HepG2 (cell line): ENCODE measurements around the gene SLC2A8. TPM values are rescaled to one million over a fixed set of nuclear protein-coding genes. Genes with fewer than 3 reads are reported as not detected.

Experiments used
- ATAC-seq: fragments of 200-7000 bp; cut with Tn5 transposase; 3 replicates; pipeline ENCODE4 v1.9.1; 2020; ENCODE audit warnings: mild to moderate bottlenecking, moderate library complexity
- BruUV-seq: library from RNA; stranded (reverse); fragments of 400-500 nt; replicated peaks from 2 replicates; lab custom pipeline; 2021; lab: Mats Ljungman, UMichigan
- CTCF ChIA-PET: fragments of 300-600 bp; formaldehyde crosslinking; extraction: SDS; loops from one replicate; lab custom pipeline; 2021; ENCODE audit warnings: low total read pairs, inconsistent platforms, low intra/inter-chr PET ratio; lab: Yijun Ruan, JAX
- POLR2A ChIA-PET: fragments of 350-600 bp; sonication (Branson Sonifier 250); formaldehyde crosslinking; loops from one replicate; lab custom pipeline; 2020; ENCODE audit warnings: antibody characterized with exemption, inconsistent platforms; lab: Yijun Ruan, JAX
- DNase-seq: peaks from one replicate; pipeline ENCODE4 v3.0.0-alpha.2; 2015; ENCODE audit warnings: low spot score
- FAIRE-seq: peaks from 3 replicates; lab custom pipeline; 2011; peaks lifted over from hg19 to GRCh38; lab: Jason Lieb, UNC
- H2AFZ ChIP-seq: one replicate; pipeline ENCODE4 v1.6.1; 2011; ENCODE audit warnings: low read length, inconsistent platforms
- H3K27ac ChIP-seq: fragments of 300-600 bp; 3 replicates; pipeline ENCODE4 v1.8.0; 2011; ENCODE audit warnings: mixed run types, mild to moderate bottlenecking, mixed read lengths, low read length, inconsistent platforms; ENCODE audit not compliant: insufficient read depth; ENCODE audit errors: extremely low read length
- H3K27me3 ChIP-seq, 2 experiments: fragments of 200-600 bp in 1 of 2; 2 replicates in 1 of 2; 3 replicates in 1 of 2; pipeline versions ENCODE4 v1.6.0 to v1.8.0; 2011; ENCODE audit warnings: low read length in 2 of 2, mild to moderate bottlenecking in 2 of 2, moderate library complexity in 2 of 2, inconsistent platforms in 1 of 2; ENCODE audit not compliant: insufficient read depth in 2 of 2, control insufficient read depth in 1 of 2
- H3K36me3 ChIP-seq, 2 experiments: fragments of 200-600 bp in 1 of 2; replicated peaks in 1 of 2; 2 replicates in 1 of 2; 3 replicates in 1 of 2; pipeline versions ENCODE4 v1.5.1 to v1.8.0; 2011; ENCODE audit warnings: low read length in 2 of 2, inconsistent platforms in 1 of 2; ENCODE audit not compliant: insufficient read depth in 2 of 2, control insufficient read depth in 1 of 2
- H3K4me1 ChIP-seq: 2 replicates; pipeline ENCODE4 v1.5.1; 2012; ENCODE audit warnings: low read length, inconsistent platforms; ENCODE audit not compliant: insufficient read depth
- H3K4me2 ChIP-seq: 2 replicates; pipeline ENCODE4 v1.6.0; 2011; ENCODE audit warnings: low read depth, low read length, inconsistent platforms
- H3K4me3 ChIP-seq, 3 experiments: fragments of 200-600 bp in 1 of 3; sonication (generic), shearing (Covaris generic) in 1 of 3; replicated peaks in 1 of 3; 2 replicates each; pipeline ENCODE4 v1.5.1; 2011 to 2016; ENCODE audit warnings: low read length in 3 of 3, inconsistent platforms in 2 of 3, low read depth in 2 of 3, mild to moderate bottlenecking in 2 of 3, control low read depth in 1 of 3, mixed read lengths in 1 of 3; ENCODE audit not compliant: insufficient read depth in 1 of 3
- H3K79me2 ChIP-seq: one replicate; pipeline ENCODE4 v1.6.1; 2011; ENCODE audit warnings: low read length, inconsistent platforms; ENCODE audit not compliant: insufficient read depth
- H3K9ac ChIP-seq: 2 replicates; pipeline ENCODE4 v1.6.0; 2011; ENCODE audit warnings: mild to moderate bottlenecking, low read depth, low read length, inconsistent platforms; ENCODE audit not compliant: insufficient read depth
- H3K9me3 ChIP-seq: 2 replicates; pipeline ENCODE4 v1.5.1; 2012; ENCODE audit warnings: mild to moderate bottlenecking, low read length
- H4K20me1 ChIP-seq: 2 replicates; pipeline ENCODE4 v1.6.0; 2011; ENCODE audit warnings: inconsistent platforms, mild to moderate bottlenecking, low read length, moderate library complexity; ENCODE audit not compliant: insufficient read depth
- FOXA3 ChIP-seq: IDR thresholded peaks from 2 replicates; pipeline ENCODE4 v1.6.1; 2016; ENCODE audit warnings: missing genetic modification reagents, missing compliant biosample characterization
- GATAD1 ChIP-seq: IDR thresholded peaks from 2 replicates; pipeline ENCODE4 v1.6.1; 2016; ENCODE audit warnings: missing genetic modification reagents, missing compliant biosample characterization
- HNRNPH1 ChIP-seq: fragments of 200-400 bp; formaldehyde crosslinking; optimal IDR thresholded peaks from 2 replicates; pipeline ENCODE3; 2017; ENCODE audit warnings: mild to moderate bottlenecking, low read depth, low read length
- MAFF ChIP-seq: IDR thresholded peaks from 2 replicates; pipeline ENCODE4 v1.6.1; 2011; ENCODE audit warnings: low read depth, low read length, improper control_type of control experiment
- MAFK ChIP-seq, 2 experiments: IDR thresholded peaks in 1 of 2; conservative IDR thresholded peaks in 1 of 2; 2 replicates each; pipeline ENCODE4 v1.6.1; 2011; ENCODE audit warnings: improper control_type of control experiment in 2 of 2, low read length in 2 of 2
- NFYC ChIP-seq: IDR thresholded peaks from 2 replicates; pipeline ENCODE4 v1.6.1; 2016; ENCODE audit warnings: missing genetic modification reagents, missing compliant biosample characterization
- POGK ChIP-seq: sonication (generic); formaldehyde crosslinking; conservative IDR thresholded peaks from 2 replicates; pipeline ENCODE4 v1.8.0; 2022; ENCODE audit warnings: mild to moderate bottlenecking, moderate library complexity, missing genetic modification reagents
- ZBTB7B ChIP-seq: sonication (generic); formaldehyde crosslinking; IDR thresholded peaks from 2 replicates; pipeline ENCODE4 v1.4.0; 2020; ENCODE audit warnings: missing genetic modification reagents
- ZNF235 ChIP-seq: sonication (generic); formaldehyde crosslinking; IDR thresholded peaks from 2 replicates; pipeline ENCODE4 v1.8.1; 2023; ENCODE audit warnings: mild to moderate bottlenecking, missing genetic modification reagents, borderline replicate concordance
- ZNF572 ChIP-seq: sonication (generic); formaldehyde crosslinking; IDR thresholded peaks from 2 replicates; pipeline ENCODE4 v1.5.1; 2020; ENCODE audit warnings: mild to moderate bottlenecking, missing genetic modification reagents
- ZNF83 ChIP-seq: sonication (generic); formaldehyde crosslinking; IDR thresholded peaks from 2 replicates; pipeline ENCODE4 v1.4.0; 2020; ENCODE audit warnings: missing genetic modification reagents, mild to moderate bottlenecking, borderline replicate concordance
- ZNF891 ChIP-seq: sonication (generic); formaldehyde crosslinking; IDR thresholded peaks from 2 replicates; pipeline ENCODE4 v1.5.0; 2020; ENCODE audit warnings: mild to moderate bottlenecking, missing genetic modification reagents
- ZZZ3 ChIP-seq: sonication (generic); formaldehyde crosslinking; IDR thresholded peaks from 2 replicates; pipeline ENCODE4 v1.4.0; 2020; ENCODE audit warnings: missing genetic modification reagents, mild to moderate bottlenecking, borderline replicate concordance
- WGBS: methylation state at CpG from one replicate; pipeline ENCODE4 v1.1.6; 2017; ENCODE audit warnings: low lambda C conversion rate; 5-methylcytosine and 5-hydroxymethylcytosine counted together
- in situ Hi-C: cut with HindIII; loops from 2 replicates; pipeline ENCODE4 v1.10.0; 2017; ENCODE audit warnings: low pct_unique_long_range_greater_than_20kb; ENCODE audit not compliant: extremely low pct_ligation_motif_present
- intact Hi-C: fragments of 100-400 bp; cut with micrococcal nuclease; formaldehyde crosslinking; loops from one replicate; pipeline ENCODE4 v1.10.0; 2022; ENCODE audit not compliant: unreplicated experiment
- polyA plus RNA-seq, 8 experiments: library from polyadenylated mRNA; depleted of rRNA in 3 of 8; stranded (reverse) in 7 of 8; unstranded in 1 of 8; fragments of >200 nt; fragmentation: Illumina TruSeq in 4 of 8; extraction: Trizol in 4 of 8; gene quantifications; 2 replicates each; pipeline versions ENCODE4 v1.2.1 to v1.2.3, GENCODE V29; 2011 to 2016; ENCODE audit warnings: low read depth in 4 of 8, missing spikeins in 1 of 8, mixed read lengths in 1 of 8; ENCODE audit not compliant: insufficient read depth in 1 of 8
- total RNA-seq, 5 experiments: library from RNA; depleted of rRNA; stranded (reverse); fragments of >200 nt; fragmentation: Illumina TruSeq; extraction: Trizol; gene quantifications; 2 replicates each; pipeline ENCODE4 v1.2.3, GENCODE V29; 2016; ENCODE audit warnings: low read depth in 1 of 5
- TF ChIP-seq, protein P1 (sequence below), 2 experiments: sonication (generic) in 1 of 2; formaldehyde crosslinking in 1 of 2; IDR thresholded peaks; 2 replicates each; pipeline versions ENCODE4 v1.5.1 to v1.6.1; 2011 to 2020; ENCODE audit warnings: borderline replicate concordance in 1 of 2, low read depth in 1 of 2, low read length in 1 of 2, mild to moderate bottlenecking in 1 of 2, missing genetic modification reagents in 1 of 2, moderate library complexity in 1 of 2

SLC2A8 gene
- total and polyA plus RNA-seq, 2 of the 13 experiments (the other 11 are each of a cell fraction or from before 2014, with no cell fraction given) = 22.6 to 48.6 TPM

DNA sequence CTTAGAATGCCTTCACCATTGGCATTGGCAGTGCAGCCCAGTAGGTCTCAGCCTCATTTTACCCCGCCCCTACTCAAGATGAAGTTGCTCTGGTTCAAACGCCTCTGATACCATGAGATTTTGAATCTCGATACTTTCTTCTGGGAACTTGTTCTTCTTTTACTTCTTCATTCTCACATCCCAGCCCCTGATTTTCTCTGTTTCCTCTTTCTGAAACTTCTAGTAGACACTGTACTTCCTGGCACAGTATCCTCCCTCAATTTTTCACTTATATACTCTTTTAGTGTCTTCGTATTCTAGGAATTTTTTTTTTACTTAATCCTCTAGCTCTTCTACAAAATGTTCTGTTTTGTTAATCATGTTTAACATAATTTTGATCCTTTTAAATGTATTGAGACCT lies 14.2 kb downstream of the SLC2A8 start (continued):
- no peak for TF ChIP-seq ZNF572 (CRISPR knock-in tag)

- Histone ChIP-seq H3K9ac (no peak overlapping the region), H3K27me3 (no peaks in the 10 kb centered on the region)
- no peak for FAIRE-seq
- in situ Hi-C loops = no loop called here
- TF ChIP-seq ZNF891 = no peak
- no peak for TF ChIP-seq ZNF235 (CRISPR knock-in tag)
- TF ChIP-seq MAFK (conservative IDR thresholded peaks at IDR 0.05 in 1 of 2, IDR thresholded peaks at IDR 0.05 in 1 of 2; ENCODE audit: low read length in 2 of 2) = peak; percentile 86 to 89
- no peak for TF ChIP-seq ZNF83
- peak; percentile 87 for TF ChIP-seq MAFF
- TF ChIP-seq, all 625 proteins: peak for 2
- Histone ChIP-seq H3K4me1 (0 out of 2 replicates have a peak, but pooled peaks cover 5% of the 10 kb centered on the region), H3K79me2 (no peaks in the 10 kb centered on the region), H3K27ac (no peak overlapping the region), H3K9me3 (no peaks in the 10 kb centered on the region), H4K20me1 (no peaks in the 10 kb centered on the region), H3K36me3 (no peaks in the 10 kb centered on the region), H3K4me3 (no peak overlapping the region), H2AFZ (no peak overlapping the region), H3K4me2 (no peak overlapping the region)
- intact Hi-C loops = no loop called here
- no peak for ATAC-seq
- BruUV-seq = no TSS peak
- WGBS = 96% methylated on average over 4 of the region's 4 CpGs
- CTCF ChIA-PET = no interaction called here
- POLR2A ChIA-PET = interaction anchor here (0.8 to 1.0 kb wide), 3 partner anchors 16 to 54 kb away, joined by 3 to 4 read pairs (median 3); partner anchors contain the start of gene SLC2A8
- no peak for DNase-seq
These were observed 18.2 kb downstream of the SLC2A8 start for GRCh38 chr9:127415141-127415540.

- no peak for FAIRE-seq
- POLR2A ChIA-PET = interaction anchor here (0.8 to 1.0 kb wide), 3 partner anchors 17 to 55 kb away, joined by 3 to 4 read pairs (median 3); partner anchors contain the start of gene SLC2A8
- TF ChIP-seq HNRNPH1 (no peak), ZZZ3 (CRISPR knock-in tag) (no peak), ZBTB7B (CRISPR knock-in tag) (no peak), FOXA3 (CRISPR knock-in tag) (no peak), NFYC (CRISPR knock-in tag) (no peak), POGK (CRISPR knock-in tag) (no peak), GATAD1 (CRISPR knock-in tag) (no peak)
- TF ChIP-seq, protein P1, sequence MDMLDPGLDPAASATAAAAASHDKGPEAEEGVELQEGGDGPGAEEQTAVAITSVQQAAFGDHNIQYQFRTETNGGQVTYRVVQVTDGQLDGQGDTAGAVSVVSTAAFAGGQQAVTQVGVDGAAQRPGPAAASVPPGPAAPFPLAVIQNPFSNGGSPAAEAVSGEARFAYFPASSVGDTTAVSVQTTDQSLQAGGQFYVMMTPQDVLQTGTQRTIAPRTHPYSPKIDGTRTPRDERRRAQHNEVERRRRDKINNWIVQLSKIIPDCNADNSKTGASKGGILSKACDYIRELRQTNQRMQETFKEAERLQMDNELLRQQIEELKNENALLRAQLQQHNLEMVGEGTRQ (IDR thresholded peaks at IDR 0.05; ENCODE audit: low read depth, low read length) = no peak
- TF ChIP-seq, protein P1 (CRISPR knock-in tag; IDR thresholded peaks at IDR 0.05; ENCODE audit: borderline replicate concordance) = no peak
These were observed 18.7 kb downstream of the SLC2A8 start for GRCh38 chr9:127415657-127416056.

More at GRCh38 chr9:127415657-127416056, 18.7 kb downstream of the SLC2A8 start:
- Histone ChIP-seq H3K9ac (no peak overlapping the region), H3K9me3 (no peaks in the 10 kb centered on the region), H3K27ac (no peak overlapping the region), H3K79me2 (no peaks in the 10 kb centered on the region), H2AFZ (no peak overlapping the region), H3K27me3 (no peaks in the 10 kb centered on the region), H3K4me1 (peaks cover 5% of the 10 kb centered on the region; the same call in 1 of the 2 replicates), H3K4me2 (no peak overlapping the region), H4K20me1 (no peaks in the 10 kb centered on the region), H3K4me3 (no peak overlapping the region), H3K36me3 (no peaks in the 10 kb centered on the region)
- CTCF ChIA-PET = no interaction called here
- BruUV-seq = no TSS peak
- ATAC-seq = no peak
- no peak for DNase-seq
- WGBS = 93% methylated on average over 1 of the region's 1 CpG
- intact Hi-C loops = no loop called here
- in situ Hi-C loops = no loop called here
